Medulla oblongata (tissue), 1 donor: ENCODE results near the gene FAF1.
A peak's percentile ranks its signal among the peaks of the same experiment; 100 is the strongest.
"Not testable (repeated sequence)": the region's sequence is repeated elsewhere in the genome, so short reads cannot be mapped to it uniquely, and the experiment has no call there.

Source experiments
- DNase-seq: peaks from one replicate; pipeline ENCODE4 v3.0.0-alpha.2; 2015; ENCODE audit errors: extremely low spot score

Gene FAF1

DNA sequence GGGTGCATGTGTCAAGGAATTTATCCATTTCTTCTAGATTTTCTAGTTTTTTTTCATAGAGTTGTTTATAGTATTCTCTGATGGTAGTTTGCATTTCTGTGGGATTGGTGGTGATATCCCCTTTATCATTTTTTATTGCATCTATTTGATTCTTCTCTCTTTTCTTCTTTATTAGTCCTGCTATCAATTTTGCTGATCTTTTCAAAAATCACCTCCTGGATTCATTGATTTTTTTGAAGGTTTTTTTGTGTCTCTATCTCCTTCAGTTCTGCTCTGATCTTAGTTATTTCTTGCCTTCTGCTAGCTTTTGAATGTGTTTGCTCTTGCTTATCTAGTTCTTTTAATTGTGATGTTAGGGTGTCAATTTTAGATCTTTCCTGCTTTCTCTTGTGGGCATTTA, 52.5 kb downstream of the FAF1 start:
- DNase-seq = not testable (repeated sequence)

DNA sequence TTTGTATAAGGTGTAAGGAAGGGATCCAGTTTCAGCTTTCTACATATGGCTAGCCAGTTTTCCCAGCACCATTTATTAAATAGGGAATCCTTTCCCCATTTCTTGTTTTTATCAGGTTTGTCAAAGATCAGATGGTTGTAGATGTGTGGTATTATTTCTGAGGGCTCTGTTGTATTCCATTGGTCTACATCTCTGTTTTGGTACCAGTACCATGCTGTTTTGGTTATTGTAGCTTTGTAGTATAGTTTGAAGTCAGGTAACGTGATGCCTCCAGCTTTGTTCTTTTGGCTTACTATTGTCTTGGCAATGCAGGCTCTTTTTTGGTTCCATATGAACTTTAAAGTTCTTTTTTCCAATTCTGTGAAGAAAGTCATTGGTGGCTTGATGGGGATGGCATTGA, 54.0 kb downstream of the FAF1 start:
- not testable (repeated sequence) for DNase-seq

DNA sequence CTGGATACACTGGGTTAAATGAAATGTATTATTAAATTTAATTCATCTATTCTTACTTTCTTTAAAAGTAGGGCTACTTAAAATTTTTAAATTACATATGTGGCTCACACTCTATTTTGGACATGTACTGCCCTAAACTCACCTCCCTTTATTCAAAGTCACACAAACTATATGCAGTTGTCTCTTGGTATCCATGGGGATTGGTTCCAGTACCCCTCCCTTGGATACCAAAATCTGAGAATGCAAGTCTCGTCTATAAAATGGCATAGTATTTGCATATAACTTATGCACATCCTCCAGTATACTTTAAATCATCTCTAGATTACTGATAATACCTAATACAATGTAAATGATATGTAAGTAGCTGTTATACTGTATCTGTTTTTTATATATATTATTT, 57.6 kb downstream of the FAF1 start:
- no peak for DNase-seq

DNA sequence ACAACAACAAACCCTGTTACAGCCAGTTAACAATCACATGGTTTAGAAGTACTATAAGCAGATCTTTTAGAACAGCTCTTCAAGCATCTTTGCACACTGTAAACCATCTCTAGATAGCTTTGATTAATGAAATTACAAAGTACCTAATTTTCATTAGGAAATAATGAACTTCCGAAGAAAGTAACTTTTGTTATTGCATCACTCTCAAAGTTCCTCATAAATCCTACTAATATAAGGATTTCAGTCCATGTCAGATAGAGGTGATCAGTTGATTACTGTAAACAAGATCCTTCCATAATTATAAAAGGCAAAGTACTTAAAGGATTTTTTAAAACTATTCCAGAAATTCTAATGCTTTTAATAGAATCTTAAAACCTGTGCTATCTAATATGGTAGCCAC, 58.2 kb downstream of the FAF1 start:
- no peak for DNase-seq

DNA sequence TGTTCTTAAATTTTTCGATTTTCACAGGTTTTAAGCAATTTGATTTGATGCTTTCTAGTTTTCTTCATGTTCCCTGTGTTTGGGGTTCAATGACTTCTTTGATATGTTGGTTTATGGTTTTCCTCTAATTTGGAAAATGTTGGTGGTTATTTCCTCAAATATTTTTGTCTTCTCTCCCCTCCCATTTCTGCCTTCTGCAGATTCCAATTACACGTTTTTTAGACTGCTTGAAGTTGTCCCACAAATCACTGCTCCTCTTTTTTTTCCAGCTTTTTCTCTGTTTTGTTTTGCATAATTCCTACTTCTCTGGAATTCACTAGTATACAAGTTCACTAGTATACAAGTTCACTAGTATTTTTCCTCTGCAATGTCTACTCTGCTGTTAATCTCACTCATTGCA, 61.3 kb downstream of the FAF1 start:
- no peak for DNase-seq

DNA sequence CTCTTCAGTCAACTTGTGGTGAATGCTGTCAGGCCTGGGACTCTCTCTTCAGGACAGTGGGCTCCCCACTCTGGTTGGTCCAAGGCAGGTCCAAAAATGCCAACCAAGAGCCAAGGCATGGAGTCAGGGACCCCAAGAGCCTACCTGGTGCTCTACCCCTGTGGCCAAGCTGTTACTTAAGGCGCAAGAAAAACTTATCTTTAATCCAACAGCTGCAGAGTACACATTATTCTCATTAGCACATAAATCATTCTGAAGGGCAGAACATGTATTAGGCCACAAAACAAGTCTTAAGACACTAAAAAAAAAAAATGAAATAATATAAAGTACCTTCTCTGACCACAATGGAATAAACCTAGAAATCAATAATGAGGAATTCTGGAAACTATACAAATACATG, 65.7 kb downstream of the FAF1 start:
- DNase-seq = no peak

DNA sequence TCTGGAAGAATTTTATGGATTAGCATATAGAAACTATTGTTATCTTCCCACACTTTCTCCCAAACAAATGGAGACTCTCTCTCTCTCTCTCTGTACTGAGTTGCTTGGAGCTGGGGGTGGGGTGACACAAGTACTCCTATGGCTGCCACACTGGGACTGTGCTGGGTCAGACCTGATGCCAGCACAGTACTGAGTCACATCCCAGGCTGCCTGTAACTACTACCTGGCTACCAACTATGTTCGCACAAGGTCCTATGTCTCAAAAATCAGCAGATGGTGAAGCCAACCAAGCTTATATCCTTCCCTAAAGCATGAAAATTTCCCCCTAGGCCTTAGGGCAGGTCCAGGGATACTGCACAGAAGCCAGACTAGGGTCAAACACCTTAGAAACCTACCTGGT, 66.6 kb downstream of the FAF1 start:
- no peak for DNase-seq

DNA sequence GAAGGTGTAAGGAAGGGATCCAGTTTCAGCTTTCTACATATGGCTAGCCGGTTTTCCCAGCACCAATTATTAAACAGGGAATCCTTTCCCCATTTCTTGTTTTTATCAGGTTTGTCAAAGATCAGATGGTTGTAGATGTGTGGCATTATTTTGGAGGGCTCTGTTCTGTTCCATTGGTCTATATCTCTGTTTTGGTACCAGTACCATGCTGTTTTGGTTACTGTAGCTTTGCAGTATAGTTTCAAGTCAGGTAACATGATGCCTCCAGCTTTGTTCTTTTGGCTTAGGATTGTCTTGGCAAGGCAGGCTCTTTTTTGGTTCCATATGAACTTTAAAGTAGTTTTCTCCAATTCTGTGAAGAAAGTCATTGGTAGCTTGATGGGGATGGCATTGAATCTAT, 72.5 kb downstream of the FAF1 start:
- DNase-seq = not testable (repeated sequence)

DNA sequence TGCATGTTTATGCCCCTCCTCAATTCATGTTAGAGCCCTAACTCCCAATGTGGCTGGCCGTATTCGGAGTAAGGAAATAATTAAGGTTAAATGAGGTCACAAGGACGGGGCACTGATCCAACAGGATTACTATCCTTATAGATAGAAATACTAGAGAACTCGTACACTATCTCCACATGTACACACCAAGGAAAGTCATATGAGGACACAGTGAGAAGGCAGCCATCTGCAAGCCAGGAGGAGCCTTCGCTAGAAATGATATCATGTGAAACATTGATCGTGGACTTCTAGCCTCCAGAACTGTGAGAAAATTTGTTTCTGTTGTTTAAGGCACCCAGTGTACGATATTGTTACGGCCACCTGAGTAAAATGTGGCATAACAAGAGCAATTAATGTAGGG, 79.7 kb downstream of the FAF1 start:
- DNase-seq = no peak

DNA sequence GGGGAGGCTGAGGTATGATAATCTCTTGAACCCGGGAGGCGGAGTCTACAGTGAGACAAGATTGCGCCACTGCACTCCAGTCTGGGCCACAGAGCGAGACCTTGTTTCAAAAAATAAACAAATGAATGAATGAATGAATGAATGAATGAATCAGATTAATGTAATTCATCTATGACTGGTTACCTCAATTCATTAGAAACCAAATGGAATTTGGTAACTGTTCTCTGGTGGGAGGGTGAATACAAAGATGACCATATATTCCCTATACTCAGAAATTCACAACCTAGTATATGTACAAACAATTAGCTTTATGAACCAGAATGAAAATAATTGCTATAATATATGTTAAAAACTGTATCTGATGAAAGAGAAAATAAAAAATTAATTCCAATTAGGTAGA, 80.9 kb downstream of the FAF1 start:
- DNase-seq = no peak

DNA sequence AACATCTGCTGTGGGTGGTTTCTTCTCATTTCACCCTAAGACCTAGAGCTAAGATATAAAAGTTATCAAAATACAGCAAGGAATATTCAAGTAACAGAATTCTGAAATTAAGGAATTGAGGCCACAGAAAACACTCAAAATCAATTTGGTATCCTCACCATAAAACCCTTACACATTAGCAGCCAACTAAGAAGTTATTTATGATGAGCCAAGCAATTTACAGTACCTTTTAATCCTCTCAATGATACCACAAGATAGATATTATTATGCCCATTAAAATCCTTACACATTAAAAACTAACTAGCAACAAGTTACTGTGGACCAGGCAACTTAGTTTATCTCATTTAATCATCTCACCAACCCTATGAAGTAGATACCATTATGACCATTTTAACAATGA, 81.6 kb downstream of the FAF1 start:
- DNase-seq = no peak

DNA sequence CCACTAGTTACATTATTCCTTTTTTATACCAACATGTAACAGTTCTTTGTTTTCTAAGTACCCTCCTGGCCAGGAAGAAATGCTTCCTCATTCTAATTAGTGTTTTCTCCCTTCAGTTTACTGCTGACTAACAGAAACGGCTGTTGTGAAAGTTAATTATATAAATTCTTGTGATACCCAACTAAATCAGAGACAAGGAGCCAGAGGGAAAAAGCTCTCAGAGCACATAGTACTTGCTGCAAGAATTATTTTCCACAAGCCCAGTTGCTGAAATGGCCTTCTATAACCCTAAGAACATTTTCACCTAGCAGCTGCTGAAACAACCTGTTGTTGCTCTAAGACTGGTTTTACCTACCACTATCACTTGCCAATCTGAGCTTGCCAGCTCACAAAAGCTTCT, 82.4 kb downstream of the FAF1 start:
- DNase-seq = no peak

DNA sequence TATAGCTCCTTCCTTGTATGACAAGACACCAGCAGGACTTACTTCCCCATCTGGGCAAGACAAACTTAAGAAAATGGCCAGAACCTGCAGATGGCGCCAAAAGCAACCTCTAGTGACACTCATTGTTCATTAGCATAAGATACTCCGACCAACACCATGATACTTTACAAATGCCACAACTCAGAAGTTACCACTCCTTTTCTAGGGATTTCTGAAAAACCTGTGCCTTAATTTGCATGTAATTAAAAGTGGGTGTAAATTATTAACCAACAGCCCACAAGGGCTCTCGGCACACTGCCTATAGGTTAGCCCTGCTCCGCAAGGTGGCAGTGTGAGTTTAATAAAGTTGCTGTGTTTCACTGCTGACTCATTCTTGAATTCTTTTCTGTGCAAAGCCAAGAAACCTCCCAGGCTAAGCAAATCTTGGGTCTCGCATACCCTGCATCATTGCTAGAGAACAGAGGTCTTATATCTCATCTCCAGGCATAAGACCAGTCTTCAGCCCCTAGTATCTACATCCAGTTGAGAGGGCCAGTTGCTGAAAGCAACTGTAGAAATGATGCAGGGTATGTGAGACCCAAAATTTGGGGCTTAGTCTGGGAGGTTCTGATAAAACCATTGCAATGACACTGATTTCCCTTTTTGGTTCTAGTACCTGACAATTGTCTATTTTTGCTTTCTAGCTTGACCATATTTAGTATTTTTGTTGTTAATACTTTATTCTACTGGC, 86.4 kb downstream of the FAF1 start:
- peak; percentile 64 for DNase-seq

DNA sequence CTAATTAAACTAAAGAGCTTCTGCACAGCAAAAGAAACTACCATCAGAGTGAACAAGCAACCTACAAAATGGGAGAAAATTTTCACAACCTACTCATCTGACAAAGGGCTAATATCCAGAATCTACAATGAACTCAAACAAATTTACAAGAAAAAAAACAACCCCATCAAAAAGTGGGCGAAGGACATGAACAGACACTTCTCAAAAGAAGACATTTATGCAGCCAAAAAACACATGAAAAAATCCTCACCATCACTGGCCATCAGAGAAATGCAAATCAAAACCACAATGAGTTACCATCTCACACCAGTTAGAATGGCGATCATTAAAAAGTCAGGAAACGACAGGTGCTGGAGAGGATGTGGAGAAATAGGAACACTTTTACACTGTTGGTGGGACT, 95.2 kb downstream of the FAF1 start:
- DNase-seq = not testable (repeated sequence)

DNA sequence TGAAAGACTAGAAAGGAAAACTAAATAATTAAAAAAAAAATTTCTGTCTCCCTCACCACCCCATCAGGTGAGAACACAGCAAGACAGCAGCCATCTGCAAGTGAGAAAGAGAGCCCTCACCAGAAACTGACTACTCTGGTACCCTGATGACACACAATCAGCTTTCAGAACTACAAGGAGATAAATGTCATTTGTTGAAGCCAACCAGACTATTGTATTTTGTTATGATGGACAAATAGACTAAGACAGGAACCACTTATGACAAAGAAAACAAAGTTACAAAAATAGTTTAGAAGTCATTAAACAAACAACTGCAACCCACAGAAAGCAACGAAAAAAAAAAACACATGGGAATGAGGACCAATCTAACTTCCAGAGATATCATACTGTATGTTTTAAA, 98.3 kb downstream of the FAF1 start:
- DNase-seq = no peak

DNA sequence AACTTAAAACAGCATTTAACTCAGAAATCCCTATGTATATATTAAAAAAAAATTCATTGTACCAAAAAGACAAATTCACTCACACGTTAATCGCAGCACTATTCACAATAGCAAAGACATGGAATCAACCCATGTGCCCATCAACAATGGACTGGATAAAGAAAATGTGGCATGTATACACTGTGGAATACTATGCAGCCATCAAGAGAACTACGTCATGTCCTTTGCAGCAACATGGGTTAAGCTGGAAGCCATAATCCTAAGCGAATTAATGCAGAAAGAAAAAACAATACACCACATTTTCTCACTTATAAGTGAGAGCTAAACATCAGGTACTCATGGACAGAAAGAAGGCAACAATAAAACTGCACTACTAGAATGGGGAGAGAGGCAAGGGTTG, 99.4 kb downstream of the FAF1 start:
- DNase-seq = no peak

DNA sequence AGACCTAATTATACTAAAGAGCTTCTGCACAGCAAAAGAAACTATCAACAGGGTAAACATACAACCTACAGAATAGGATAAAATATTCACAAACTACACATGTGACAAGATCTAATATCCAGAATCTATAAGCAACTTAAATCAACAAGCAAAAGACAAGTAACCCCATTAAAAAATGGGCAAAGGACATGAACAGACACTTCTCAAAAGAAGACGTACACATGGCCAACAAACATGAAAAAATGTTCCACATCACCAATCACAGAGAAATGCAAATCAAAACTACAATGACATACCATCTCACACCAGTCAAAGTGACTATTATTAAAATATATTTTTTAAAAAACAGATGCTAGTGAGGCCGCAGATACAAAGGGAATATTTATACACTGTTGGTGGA, 99.8 kb downstream of the FAF1 start:
- no peak for DNase-seq

DNA sequence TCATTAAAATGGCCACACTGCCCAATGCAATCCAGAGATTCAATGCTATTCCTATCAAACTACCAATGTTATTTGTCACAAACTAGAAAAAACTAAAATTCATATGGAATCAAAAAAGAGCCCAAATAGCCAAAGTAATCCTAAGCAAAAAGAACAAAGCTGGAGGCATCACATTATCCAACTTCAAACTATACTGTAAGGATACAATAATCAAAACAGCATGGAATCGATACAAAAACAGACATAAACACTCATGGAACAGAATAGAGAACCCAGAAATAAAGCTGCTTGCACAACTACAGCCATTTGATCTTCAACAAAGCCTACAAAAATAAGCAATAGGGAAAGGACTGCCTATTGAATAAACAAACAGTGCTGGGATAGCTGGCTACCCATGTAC, 100.4 kb downstream of the FAF1 start:
- no peak for DNase-seq

DNA sequence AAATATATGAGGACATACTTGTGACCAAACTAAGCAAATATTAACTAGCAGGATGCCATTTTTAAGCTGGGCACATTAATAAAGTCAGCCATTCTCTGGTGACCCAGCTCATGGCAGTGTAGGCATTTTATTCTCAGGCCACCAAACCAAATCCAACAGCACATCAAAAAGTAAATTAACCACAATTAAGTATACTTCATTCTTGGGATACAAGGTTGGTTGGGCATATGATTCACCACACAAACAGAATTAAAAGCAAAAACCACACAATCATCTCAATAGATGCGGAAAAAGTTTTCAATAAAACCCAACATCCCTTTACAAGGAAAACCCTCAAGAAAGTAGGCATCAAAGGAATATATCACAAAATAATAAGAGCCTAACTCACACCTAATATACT, 101.3 kb downstream of the FAF1 start:
- no peak for DNase-seq

DNA sequence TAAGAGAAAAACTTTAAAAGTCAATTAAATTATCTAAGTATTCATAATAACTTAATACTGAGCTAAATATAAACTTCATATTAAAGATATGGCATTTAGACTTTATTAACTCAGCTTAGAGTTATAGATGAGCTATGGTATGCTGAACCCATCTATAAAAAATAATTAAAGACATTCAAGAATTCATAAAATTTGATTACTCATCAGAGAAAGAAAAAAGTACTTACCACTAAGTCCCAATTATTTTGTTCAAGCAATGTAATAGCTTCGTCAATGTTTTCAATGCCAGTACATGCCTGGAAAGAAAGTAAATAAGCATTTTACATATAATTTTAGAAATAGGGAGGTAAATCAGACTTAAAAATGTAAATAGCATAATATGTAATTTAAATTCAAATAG, 102.4 kb downstream of the FAF1 start:
- DNase-seq = no peak

DNA sequence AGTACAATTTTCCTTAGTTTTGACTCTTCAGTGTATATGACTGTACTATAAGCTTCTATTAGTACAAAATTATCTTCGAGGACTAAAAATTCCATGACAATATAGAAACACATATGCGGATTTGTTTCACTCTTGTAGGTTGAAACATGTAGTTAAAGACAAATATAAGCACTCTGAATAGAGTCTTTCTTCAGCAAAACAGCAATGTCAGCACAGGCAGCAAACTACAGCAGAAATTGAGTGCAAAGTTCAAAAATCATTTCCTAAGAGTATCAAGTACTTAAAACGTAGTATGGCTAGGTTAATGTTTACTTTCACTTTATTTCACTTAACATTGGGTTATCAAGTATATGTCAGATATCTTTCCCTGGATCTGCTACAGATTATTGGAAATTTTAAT, 106.7 kb downstream of the FAF1 start:
- no peak for DNase-seq

DNA sequence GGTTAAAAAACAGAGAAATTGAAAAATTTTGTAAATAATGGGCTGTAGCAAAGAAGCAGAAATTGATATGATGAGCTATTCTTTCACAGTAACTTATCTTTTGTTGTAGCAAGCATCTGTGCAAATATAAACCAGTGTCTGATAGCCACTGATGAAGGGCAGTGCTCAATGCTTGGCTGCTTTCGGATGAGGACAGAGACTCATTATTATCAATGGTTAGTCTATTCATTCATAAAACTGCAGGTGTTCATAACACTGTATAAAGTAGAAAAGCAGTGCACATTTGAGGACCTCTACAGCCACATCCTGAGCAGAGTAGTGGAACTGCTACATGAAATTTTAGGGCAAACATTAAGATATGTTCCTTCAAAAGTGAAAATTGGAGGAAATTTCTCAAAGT, 107.2 kb downstream of the FAF1 start:
- DNase-seq = peak; percentile 40

DNA sequence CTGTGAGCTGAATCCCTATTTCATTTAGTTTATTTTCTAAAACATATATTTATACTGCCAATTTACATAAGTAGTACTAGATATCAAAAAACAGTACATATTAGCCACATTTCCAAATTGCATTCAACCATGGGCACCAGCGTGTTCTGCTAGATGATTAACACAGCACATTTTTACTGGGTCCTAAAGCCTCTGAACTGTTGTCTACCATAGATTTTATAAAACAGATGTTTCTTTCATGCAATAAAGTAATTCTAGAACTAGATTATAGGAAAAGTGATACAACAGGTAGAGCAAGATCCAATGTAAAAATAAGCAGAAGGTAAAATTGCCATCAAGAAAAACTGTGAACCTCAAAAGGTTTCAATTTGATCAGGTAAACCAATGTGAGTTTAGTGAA, 108.6 kb downstream of the FAF1 start:
- DNase-seq = no peak

DNA sequence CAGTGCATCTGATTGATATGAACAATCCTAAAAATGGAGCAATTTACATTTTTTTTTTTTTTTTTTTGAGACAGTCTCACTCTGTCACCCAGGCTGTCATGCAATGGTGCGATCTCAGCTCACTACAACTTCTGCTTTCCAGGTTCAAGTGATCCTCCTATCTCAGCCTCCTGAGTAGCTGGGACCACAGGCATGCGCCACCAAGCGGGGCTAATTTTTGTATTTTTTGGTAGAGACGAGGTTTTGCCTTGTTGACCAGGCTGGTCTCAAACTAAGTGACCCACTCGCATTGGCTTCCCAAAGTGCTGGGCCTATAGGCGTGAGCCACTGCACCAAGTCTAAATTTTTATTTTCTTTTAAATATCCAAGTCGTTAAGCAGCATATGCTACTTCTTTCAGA, 109.0 kb downstream of the FAF1 start:
- no peak for DNase-seq
